ENCODE results near the gene KRAS.

GRCh38 chr12:25242981-25243679, 7.6 kb downstream of the KRAS start:
- TF ChIP-seq POLR2A (IDR thresholded peaks at IDR 0.05) (no peak), CTCF (IDR thresholded peaks at IDR 0.05) (no peak)
